GM19043 (cell line): Measurements from ENCODE around the gene LETM1.

Experiments used
- ATAC-seq: cut with Tn5 transposase; IDR thresholded peaks from one replicate; pipeline ENCODE4 v1.9.1; 2021; ENCODE audit warnings: low read depth; ENCODE audit not compliant: unreplicated experiment

Gene LETM1

DNA sequence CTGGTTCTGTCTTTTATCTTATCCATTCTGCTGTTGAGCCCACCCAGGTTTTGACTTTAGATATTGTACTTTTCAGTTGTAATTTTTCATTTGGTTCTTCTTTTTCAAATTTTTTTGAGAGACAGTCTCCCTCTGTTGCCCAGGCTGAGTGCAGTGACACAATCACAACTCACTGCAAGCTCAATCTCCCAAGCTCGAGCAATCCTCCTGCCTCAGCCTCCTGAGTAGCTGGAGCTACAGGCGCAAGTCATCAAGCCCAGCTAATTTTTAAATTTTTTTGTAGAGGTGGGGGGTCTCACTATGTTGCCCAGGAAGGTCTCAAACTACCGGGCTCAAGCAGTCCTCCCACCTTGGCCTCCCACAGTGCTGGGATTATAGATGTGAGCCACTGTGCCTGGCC is 25.7 kb downstream of the LETM1 start:
- no peak for ATAC-seq

DNA sequence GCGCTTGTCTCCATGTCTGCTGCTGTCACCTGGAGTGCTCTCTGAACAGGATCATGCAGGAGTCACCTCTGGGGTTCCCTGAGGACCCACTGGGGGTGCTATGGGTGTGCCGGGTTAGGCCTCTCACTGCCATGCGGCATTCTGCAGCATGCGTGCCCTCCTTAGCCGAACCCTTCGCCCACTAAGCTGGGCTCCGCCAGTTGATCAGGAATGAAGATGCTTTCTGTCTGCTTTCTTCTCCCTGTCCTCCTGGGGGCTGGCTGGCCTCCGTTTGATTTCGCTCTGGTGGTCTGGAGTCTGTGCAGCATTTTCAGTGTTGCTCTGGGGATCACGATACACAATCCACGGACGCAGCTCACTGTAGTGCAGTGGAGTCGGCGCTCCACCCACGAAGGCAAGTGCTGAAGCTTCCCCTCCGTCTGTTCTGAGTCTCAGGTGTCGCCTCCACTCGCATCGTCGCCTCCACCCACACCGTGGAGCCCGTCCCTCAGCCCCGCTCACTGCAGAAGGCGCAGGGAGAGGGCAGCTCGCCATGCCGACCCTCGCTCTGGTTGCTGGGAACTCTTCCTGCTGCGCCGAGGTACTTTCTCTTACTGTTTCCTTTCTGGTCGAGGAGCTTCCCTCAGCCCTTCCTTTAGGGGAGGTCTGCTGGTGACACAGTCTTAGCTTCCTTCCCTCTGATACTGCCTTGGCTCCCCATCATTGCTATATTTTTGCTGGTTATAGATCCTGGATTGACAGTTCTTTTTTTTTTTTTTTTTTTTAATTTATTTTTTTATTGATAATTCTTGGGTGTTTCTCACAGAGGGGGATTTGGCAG is 29.2 kb downstream of the LETM1 start:
- ATAC-seq = no peak

DNA sequence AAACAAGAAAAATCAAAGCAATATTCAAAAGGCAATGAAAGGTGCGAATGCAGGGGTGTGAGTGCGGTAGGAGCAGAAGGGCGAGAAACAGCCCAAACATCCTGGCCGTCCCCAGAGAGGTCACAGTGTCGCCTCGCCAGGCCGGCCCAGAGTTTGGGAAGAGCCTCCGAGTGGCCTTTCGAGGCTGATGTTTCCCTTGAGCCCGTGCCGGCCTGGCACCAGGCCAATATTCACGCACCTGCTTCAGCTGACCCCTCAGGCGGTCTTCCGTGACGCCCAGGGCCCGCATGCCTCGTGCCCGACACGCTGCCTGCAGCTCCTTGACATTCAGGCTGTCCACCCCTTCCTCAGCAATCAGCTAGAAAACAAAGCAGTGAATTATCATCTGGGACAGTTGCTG is 30.6 kb downstream of the LETM1 start:
- no peak for ATAC-seq

DNA sequence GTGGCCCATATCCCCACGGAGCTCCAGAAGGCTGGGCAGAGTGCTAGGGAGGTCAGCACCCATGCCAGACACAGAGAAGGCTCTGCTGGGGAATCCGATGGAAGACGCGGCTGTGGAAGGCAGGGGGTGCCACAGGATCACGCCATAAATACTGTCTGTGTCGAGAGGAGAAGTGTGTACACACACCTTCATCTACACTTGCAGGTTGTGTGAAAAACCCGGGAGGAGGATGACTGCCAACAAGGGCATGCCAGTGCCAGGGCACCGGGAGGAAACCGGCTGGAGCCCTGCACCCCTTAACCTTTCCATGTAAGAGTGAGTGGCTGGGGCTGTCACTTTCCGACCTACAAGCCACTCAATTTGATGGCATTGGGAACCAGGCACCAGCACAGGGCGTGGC is 31.2 kb downstream of the LETM1 start:
- no peak for ATAC-seq

DNA sequence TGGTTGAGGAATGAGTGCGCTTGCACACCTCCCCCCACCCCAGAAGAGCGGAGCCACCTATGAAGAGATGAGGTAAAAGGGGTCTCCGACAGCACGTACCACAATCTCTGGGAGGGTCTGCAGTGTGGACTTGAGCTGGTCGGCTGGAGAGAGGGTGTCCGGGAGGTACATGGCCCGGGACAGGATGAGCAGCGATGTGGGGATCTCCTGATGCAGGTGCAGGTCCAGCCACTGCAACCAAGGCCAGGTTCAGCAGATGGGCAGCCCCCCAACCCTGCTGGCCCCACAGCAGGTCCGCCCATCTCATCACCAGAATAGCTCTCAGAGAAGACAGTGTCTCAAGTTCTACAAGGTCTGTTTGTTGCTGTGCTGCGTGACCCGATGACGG is 32.4 kb downstream of the LETM1 start:
- no peak for ATAC-seq

DNA sequence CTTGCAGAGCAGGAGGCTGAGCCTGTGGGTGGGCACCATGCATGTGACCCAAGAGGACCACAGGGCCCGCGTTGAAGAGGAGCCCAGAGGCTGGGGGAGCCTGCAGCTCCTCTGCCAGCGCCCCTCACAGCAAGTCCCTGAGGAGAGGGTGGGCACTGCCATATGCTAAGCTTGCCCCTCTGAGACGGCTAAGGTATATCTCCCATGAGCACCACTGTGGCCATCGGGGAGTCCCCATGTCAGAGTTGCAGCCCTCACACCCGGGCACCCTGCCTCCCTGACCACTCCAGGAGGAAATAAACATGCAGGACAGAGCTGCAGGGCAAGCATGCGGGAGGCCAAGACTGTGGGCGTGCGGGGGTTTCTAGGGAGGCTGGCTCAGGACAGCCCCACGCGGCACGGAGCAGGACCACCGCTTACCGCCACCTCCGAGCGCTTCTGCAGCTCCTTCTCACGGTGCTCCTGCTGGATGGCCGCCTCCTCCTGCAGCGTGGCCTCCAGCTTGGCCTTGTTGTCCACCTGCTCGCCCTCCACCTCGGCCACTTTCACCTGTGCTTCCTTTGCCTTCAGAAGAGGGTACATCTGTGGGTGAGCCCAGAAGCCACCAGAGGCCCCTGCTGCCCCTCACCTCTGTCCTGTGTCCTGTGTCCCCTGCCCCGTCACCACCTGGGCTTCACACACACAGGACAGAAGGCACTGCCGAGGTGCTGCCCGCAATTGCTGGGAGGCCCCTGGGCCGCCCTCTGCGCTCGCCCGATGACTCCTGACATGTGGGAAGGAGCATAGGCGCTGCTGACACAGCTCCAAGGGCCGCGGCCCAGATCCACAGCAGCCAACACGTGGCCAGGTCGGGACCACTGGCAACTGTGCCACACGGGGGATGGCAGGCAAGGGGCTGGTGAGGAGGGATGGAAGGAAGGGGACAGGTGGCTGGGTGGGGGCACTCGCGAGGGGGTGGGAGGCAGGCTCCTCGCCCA is 33.1 kb downstream of the LETM1 start:
- no peak for ATAC-seq

DNA sequence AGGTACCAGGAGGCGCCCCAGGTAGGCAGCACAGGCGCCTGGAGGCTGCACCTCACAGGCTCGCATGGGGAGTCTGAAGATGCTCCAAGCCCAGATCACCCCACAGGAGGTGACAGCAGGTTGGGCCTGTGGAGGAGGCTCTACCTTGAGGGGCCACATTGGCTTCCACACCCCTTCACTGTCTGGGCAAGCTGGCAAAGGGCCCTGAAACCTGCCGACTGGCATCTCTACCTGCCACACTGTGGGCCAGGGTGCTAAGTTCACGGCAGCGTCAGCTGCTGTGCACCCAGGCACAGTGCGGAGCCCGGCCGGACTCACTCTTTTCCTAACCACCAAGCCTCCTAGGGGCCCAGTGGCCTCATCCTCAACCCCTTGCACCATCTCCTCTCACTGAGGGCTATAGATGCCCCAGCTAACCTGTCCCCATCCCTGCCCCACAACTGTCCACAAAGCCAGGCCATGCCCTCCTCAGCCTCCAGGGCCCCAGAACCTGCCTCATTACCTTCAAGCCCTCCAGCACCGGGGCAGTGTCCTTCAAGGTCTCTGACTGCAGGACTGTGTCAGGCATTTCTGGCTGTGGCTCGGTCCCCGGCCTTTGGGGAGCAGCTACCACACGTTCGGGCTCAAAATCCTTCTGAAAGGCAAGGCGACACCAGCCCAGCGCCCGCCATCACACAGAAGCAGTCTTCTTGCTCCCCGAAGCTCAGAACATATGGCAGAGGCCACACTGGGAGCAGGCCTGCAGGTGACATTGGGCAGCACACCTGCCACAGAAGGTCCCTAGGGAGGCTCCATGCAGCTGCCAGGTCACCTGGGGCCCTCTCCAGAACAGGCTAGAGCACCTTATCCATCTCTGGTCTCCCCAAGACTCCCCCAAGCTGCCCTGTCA is 34.0 kb downstream of the LETM1 start:
- ATAC-seq = no peak

DNA sequence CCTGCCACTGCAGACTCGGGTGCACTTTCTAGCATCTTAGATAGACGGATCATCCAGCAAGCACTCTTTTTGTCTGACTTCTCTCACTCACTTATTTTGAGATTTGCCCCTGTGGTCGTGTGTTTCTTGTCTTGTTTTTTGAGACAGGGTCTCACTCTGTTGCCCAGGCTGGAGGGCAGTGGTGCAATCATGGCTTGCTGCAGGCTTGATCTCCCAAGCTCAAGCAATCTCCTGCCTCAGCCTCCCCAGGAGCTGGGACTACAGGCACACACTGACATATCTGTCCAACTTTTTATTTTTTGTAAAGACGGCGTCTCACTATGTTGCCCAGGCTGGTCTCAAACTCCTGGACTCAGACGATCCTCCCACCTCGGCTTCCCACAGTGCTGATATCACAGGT is 36.1 kb downstream of the LETM1 start:
- ATAC-seq = no peak

DNA sequence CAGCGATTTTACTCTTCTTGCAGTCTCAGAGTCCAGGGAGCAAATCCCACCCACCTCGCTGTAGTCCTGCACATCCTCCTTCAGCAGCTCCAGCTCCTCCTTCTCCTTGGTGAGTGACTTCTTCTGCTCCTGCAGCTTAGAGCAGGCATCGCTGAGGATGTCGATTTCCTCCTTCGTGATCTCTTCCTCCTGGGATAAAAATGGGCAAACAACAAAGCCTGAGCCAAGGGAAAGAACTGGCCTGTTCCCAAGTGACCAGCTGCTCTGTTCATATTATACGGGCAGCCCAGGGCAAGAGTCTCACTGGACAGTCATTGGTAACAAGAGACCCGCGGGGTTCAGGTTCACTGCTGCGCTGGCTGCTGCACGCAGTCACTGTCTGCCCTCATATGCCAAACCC is 36.7 kb downstream of the LETM1 start:
- no peak for ATAC-seq

DNA sequence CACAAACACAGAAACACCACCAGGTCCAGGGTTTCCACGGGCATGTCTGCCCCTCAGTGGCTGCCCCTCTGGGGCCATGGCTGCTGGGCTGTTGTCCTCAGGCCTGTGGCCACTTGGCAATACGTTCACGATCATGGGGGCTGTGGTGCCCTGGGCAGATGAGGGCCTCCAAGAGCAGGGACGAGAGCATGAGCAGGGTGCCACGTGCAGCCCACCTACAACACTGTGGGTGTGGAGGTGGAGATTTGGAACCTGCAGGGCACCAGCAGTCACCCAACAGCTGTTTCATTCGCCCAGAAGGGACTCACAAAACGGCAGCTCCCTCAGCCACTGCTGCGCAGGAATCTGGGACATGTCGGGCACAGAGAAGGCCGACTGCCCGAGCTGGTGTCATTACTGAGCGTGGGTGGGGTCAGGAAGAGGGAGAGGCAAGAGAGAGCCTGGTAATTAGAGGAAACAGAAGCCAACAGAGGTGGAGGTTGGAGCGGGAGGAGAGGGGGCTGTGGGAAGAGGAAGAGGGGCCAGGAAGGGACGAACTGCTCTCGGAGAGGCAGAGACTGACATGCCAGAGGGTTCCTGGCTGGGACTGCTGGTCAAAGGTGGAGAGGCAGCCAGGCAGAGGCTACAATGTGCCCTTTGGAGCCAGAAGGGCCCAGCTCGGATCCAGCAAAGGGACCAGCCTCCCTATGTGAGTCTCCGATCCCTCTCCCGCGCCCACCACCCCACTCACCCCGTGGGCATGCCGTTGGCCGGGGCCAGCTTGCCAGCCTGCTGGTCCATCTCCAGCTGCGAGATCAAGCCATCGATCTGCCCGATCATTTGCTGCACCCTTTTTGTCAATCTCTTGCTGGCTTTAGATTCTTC is 39.7 kb downstream of the LETM1 start:
- ATAC-seq = no peak

DNA sequence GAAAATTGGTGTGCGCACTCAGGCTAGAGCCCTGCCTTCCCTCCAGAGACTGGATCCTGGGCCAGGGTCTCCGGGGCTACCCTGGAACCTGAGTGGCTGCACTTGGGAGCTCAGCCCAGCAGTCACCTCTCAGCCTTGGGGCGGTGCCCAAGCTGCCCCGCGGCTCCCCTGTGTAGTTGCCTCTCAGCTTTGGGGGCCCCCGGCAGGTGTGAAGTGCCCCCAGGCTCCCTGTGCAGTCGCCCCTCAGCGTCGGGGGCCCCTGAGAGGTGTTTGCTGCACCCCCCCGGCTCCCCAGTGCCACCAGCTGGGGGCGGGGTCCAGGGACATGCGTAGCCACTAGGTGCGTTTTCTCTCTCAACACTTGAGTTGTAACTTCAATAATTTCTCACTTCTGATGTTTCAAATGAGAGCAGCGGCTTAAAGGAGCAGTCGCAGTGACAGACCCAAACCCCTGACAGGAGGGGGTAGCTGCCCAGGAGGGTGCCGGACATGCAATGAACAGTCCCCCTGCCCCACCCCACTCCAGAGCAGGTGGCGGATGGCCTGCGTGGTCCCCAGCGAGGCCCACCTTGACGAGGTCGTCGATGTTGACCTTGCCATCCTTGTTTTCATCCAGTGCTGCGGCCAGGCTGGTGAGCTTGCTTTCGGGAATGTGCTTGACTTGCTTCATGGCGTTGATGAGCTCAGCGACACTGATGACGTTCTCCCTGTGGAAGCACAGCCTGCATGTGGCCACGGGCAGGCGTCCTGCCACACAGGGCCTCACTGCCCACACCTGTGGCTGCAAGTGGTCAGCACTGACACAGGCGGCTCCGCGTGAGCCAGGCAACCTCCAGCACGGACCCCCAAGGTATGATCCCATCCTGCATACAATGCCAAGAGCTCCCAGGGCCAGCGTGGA is 40.6 kb downstream of the LETM1 start:
- no peak for ATAC-seq

DNA sequence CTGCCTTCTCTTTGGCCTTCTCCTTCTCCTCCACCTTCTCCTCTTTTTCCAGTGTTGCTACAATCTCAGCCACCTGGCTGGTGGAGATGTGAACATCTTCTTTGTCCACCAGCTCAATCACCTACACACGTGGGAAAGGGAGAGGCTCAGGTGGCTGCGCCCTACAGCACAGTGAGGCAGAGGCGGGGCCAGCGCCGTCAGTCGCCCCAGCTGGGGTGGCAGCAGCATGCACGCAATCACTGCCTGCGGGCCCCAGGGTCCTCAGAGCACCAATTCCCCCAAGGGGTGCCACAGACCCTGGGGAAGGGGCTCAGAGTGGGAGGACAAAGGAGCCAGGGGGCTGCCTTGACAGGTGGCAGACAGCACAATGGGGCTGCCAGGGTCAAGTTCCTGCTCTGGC is 41.5 kb downstream of the LETM1 start:
- ATAC-seq = no peak

DNA sequence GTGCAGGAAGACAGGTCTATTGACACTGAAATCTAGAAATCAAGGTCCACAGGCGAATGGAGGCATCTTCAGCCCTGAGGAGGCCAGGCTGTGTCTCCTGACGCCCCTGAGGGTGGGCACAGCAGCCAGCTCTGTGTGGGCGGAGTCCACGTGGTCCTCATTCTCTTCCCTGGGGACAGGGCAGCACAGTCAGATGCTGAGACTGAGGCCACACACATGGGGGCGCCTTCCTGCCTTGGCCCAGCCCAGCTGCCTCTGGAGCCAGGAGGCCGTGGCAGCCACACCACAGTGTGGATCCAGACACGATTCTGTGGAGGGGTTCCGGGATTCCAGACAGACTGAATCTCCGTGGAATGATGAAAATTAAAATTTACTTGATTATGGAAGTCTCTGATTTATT is 42.0 kb downstream of the LETM1 start:
- no peak for ATAC-seq

DNA sequence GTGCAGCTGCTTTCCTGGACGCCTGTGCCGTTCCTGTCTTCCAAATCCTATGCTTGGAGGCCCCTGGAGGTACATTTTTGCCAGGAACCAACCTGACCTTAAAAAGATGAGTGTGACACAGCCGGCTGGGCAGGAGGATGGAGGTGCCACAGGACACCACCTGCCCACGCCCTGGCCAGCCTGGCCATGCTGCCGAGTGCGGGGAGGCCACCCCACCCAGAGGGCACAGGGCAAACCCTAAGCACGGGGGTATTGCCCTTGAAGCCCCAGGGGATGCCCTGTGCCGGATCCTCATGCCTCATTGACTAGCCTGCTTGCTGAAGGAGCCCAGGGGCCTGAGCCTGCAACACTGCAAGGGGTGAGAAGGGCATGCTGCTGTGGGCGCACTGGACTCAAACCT is 42.7 kb downstream of the LETM1 start:
- ATAC-seq = no peak

DNA sequence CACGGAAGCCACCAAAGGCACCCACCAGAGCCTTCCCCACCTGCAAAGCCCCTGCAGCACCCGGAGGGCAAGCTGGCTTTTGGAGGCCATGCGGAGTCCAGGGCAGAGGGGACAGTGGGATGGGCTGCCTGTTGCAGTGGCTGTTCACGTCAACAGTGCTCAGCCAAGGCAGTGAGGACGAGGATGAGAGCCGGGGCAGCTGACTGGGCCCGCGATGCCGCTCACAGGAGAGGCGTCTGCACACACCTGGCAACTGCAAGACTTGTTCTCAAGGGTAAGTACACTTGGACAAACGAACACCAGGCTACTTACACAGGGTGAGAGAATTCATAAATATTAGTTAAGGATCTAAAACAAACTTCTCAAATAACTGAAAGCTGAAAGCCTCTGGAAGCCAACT is 43.2 kb downstream of the LETM1 start:
- no peak for ATAC-seq

DNA sequence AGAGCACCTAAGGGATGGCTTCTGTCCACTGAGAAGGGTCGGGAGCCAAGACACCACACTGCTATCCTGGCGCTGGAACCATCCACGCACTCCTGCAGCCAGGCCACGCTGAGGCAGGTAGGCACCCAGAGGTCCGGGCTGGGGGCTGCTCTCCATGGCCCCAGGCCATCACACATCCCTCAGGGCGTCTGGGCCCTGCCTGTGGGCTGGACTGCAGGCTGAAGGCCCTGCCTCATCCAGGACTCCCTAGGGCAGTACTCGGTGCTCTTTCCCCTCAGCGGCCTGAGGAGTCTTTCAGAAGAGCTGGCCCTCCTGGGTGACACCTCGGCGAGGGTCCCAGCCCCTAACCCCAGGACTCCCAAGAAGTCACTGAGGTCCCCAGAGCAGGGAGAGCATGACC is 45.2 kb downstream of the LETM1 start:
- ATAC-seq = no peak

DNA sequence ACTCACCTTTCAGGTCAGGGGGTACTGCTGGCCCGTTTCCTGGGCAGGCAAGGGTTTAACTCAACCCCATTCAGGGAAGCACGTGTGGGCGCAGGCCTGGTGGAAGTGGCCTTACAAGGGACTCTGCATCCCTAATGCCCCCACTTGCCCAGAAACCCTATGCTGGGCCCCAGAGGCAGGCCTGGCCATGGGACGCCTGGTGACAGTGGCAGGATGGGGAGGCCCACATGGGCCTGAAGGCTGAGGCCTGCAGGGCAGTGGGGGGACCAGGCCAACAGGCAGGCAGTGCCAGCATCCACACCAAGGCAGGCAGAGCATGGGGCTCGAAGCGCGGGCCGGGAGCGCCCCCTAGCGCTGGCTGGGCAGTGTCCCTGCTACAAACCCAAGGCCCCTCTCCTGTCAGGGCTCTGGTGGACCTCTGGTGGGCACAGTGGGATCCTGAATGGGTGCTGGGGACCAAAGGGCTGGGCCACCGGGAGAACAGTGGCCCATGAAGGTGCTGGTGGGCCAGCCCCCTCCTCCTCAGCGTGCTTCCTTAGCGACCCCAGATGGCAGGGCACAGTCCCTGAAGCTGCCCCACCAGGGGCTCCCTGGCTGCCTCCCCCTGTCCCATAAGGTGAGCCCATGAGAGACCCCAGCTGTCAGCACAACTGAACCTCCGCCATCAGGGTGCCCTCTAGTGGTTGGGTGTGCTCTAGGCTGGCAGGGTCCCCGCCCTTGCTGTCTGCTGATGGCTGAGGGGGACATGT is 46.0 kb downstream of the LETM1 start:
- peak; percentile 59 for ATAC-seq
